HG02852 (cell line): ENCODE results near the gene CDRT15L2.
"Not testable (repeated sequence)": the region's sequence is repeated elsewhere in the genome, so short reads cannot be mapped to it uniquely, and the experiment has no call there.

Experiments used
- ATAC-seq: cut with Tn5 transposase; IDR thresholded peaks from one replicate; pipeline ENCODE4 v1.9.1; 2021; ENCODE audit warnings: mild to moderate bottlenecking, moderate library complexity; ENCODE audit not compliant: unreplicated experiment

The CDRT15L2 gene

DNA sequence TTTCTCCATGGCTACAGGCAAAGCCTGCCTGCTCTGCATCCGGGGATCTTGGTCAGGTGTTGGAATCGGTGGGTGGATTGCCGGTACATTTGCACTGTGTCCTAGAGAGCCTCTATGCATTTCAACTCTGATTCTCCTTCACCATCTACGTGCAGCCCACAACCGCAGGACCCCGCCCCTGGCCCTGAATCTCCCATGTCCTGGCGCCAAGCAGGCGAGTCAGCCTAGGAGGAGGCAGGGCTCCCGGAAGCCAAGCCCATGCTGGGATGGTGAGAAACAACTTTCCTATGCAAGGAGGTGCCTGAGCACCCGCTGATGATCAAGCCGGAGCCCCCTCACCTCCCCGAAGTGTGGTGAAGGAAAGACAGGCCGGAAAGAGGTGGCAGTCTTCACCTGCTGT is 7.9 kb upstream of the CDRT15L2 start:
- not testable (repeated sequence) for ATAC-seq

DNA sequence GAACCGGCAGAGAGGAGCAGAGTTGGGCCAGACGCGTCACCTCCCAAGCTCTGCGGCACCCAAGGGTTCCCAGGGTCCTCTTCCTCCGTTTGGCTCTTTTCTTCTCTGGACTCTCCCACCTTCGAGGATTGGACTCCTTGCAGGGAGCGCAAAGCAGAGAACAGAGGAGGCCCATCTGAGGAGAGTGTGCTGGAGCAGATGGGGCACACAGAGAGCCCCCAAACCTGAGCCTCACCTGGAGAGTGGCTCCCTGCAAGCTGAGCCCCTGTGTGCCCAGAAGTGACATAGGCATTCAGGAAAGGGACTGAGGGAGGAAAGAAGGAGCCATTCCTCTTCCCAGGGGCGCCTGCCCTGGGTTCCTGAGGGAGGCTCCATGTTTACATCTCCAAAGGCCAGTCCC is 6.3 kb upstream of the CDRT15L2 start:
- not testable (repeated sequence) for ATAC-seq

DNA sequence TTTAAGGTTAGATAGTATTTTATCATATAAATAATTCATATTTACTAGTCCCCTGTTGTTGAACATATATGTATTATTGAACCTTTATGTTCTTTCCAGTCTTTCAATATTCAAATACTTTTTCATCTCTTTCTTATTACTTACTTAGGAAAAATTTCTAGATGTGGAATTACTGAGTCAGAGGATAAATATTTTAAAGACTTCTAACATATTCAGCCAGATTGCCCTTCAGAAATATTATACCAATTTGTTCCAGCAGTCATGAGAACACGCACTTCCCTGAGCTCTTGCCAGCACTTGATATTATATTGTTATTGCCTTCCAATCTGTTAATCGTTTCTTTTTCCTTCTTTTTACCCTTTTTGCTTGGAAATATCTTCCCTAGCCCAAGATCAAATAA is 4.5 kb upstream of the CDRT15L2 start:
- not testable (repeated sequence) for ATAC-seq

DNA sequence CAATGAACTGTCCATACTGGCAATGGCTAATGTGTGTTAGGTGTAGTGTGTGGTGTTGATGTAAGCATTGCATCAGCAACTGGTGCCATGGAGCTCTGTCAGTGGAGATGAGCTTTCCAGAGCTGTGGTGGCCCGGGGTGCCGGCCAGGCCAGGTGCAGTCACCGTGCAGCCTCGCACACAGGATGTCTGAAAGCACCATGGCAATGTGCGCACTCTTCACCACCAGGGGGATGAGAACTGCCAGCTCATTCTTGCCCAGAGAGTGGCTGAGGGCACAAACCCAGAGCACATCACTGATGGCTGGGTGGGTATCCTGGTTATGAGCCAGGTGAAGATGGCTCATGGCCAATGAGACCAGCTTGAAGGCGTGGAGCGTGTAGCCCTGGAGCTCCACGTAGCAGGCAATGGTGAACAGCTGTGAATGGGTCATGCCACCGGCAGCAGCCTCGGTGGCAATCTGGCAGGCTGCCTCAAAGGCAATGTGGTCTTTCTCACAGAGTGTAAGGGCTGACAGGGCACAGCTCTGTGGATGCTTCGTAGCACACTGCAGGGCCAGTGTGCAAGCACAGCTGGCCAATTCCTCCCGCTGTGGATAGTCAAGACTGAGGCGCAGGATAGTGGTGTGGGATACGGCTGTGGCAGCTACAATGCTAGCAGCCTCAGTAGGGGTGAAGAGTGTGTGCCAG is 4.5 kb downstream of the CDRT15L2 start:
- not testable (repeated sequence) for ATAC-seq

DNA sequence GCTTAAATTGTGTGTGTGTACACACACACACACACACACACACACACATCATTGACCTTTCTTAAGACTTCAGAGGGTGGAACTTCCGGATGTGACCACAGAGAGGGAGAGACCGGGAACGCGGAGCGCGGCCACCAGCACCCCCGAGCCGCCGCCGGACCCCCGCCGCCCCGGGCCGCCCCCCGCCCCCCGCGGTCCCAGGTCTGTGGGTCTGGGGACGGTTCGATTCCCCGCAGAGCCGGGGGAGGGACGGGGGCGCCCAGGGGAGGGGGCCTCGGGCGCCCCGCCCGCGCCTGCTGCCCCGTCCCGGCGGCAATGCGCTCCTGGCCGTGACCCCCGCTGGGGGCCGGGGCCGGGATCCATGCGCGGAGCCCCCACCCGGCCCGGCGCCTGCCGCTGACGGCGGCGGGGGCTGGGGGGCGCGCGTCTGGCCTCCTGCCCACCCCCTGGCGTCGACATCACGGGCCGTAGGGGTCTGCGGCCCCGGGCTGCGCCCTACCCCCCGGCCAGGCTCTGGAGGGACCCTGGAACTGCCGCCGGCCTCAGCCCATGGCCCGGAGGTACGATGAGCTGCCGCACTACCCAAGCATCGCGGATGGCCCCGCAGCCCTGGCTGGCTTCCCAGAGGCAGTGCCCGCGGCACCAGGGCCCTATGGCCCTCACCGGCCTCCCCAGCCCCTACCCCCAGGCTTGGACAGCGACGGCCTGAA is 9.4 kb downstream of the CDRT15L2 start:
- not testable (repeated sequence) for ATAC-seq

DNA sequence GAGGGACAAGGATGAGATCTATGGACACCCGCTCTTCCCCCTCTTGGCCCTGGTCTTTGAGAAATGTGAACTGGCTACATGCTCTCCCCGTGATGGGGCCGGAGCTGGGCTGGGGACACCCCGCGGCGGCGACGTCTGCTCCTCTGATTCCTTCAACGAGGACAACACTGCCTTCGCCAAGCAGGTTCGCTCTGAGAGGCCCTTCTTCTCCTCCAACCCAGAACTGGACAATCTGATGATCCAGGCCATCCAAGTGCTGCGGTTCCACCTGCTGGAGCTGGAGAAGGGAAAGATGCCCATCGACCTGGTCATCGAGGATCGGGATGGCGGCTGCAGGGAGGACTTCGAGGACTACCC is 9.9 kb downstream of the CDRT15L2 start:
- ATAC-seq, result not testable (repeated sequence)

DNA sequence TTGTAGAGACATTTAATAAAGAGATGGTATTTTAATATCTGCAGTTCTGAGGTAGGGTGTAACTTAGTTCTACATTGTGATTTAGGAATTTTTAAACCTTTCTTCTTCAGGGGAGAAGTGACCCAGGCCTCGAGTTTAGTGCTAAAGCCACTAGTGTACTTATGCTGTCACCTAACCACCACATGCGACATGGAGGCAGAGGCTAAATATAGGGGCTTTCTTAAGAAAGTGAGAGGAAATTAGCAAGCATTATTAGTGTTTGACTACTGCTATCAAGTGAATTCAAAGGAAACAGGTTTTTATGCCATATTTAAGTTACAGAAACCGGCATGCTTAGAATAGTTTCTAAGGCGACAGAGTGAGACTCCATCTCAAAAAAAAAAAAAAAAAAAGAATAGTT is 11.5 kb downstream of the CDRT15L2 start:
- not testable (repeated sequence) for ATAC-seq

DNA sequence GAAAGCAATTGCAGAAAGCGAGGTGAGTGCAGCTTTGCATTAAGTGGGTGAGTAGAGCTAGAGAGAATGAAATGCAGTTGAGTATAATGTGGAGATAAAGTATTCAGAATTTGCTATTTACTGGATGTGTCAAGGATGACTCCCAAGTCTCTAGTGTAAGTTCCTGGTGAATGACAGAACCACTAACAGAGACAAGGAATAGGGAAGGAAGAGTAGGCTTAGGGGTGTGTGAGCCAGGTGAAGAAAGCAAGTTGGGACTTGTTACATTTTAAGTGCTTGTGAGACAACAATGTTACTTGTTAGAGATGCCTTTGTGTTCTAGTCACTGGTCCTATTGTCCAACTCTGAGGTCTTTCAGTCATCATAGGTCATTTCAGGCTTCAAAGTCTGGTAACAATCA is 26.0 kb downstream of the CDRT15L2 start:
- not testable (repeated sequence) for ATAC-seq

DNA sequence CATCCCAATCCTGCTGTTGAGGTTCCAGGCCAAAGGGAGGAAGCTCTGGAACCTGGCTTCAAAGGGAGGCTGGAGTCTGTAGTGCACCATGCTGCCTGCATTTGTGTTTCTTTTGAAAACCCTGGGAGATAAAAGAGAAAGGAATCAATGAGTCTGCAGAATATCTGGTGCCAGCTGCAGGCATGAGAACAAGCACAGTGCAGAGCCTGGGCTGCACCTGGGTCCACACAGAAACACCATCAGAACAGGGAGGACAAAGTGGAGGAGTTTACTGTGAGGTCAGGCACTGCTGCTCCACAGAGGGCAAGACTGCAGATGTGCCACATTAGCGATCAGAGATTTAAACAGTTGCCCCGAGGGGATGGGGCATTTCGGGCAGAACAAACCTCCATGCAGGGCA is 30.0 kb downstream of the CDRT15L2 start:
- not testable (repeated sequence) for ATAC-seq

DNA sequence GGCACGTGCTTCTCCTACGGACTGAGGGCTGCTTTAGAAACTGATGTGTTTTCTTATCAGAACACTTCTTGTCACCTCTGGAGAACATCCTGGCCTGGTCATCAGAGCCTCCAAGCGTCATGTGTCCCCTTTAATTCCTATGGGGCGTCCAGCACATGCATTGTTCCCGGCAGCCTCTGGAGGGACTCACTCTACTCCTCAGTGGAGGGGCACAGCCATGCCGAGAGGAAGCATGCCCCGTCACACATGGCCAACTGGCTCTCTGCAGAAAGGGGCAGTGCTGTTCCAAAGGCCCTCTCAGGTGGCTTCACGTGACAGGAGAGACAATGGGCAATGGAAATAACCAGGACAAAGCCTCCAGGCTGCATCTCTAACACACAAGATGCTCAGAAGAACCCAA is 31.8 kb downstream of the CDRT15L2 start:
- ATAC-seq, result no peak

DNA sequence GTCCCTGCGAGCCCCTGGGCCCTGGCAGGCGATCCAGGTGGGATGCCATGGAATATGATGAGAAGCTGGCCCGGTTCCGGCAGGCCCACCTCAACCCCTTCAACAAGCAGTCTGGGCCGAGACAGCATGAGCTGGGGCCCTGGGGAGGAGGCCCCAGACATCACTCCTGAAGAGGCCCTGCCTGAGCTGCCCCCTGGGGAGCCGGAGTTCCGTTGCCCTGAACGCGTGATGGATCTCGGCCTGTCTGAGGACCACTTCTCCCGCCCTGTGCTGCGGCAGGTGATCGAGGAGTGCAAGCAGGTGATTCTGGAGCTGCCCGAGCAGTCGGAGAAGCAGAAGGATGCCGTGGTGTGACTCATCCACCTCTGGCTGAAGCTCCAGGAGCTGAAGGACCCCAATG is 33.1 kb downstream of the CDRT15L2 start:
- no peak for ATAC-seq

DNA sequence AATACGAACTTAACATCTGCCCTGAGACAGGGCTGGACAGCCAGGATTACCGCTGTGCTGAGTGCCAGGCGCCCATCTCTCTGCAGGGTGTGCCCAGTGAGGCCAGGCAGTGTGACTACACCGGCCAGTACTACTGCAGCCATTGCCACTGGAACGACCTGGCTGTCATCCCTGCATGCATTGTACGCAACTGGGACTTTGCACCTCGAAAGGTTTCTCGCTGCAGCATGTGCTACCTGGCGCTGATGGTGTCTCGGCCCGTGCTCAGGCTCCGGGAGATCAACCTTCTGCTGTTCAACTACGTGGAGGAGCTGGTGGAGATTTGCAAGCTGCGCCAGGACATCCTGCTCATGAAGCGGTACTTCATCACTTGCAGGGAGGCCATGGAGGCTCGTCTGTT is 33.7 kb downstream of the CDRT15L2 start:
- no peak for ATAC-seq

DNA sequence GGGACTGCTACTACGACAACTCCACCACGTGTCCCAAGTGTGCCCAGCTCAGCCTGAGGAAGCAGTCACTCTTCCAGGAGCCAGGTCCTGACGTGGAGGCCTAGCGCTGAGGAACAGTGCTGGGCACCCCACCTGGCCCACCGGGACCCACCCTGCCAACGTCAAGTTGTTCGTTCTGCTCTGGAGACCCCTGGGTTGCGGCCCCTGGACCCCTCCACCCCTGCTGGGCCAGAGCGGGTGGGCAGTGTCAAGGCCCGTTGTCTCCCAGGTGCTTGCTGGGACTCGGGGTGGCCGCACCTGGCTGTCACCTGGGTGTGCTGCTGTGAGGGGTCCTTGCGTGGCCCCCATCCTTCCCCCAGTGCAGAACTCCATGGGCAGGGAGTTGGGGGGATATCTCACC is 34.4 kb downstream of the CDRT15L2 start:
- ATAC-seq, result no peak

DNA sequence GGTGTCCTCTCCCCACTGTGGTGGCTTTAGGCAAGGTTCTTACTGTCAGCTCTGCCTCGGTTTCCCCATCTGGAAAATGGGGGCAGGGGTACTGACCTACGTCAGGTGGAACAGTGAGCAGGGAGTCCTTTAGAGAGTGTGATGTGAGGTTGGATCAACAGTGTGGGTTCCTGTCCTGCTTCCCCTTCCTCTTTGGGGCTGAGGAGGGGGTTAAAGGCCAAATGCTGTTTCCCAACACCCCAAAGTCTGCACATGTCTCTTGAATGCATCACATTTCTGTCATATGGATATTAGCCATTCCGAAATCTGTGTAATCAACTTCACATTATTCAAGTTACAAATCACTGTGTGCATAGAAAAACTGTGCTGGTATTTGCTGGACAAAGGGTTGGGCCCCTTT is 35.9 kb downstream of the CDRT15L2 start:
- not testable (repeated sequence) for ATAC-seq
